GM12878 (cell line): Measurements from ENCODE around the gene CLCNKA.

Experiments
- EZH2 ChIP-seq: IDR thresholded peaks from 2 replicates; pipeline ENCODE4 v1.6.1; 2012; ENCODE audit warnings: low read depth, mild to moderate bottlenecking, control low read depth, inconsistent platforms, low read length, borderline replicate concordance; ENCODE audit not compliant: control insufficient read depth
- POLR2A ChIP-seq: IDR thresholded peaks from 2 replicates; pipeline ENCODE4 v1.6.1; 2011; ENCODE audit warnings: low read depth, mild to moderate bottlenecking, low read length
- SMC3 ChIP-seq: IDR thresholded peaks from 2 replicates; pipeline ENCODE4 v1.6.1; 2011; ENCODE audit warnings: low read length, improper control_type of control experiment, borderline replicate concordance
- ZSCAN29 ChIP-seq: fragments of 450-650 bp; IDR thresholded peaks from 2 replicates; pipeline ENCODE4 v1.6.1; 2017; ENCODE audit warnings: mild to moderate bottlenecking, moderate library complexity
- TF ChIP-seq, protein P1 (sequence below): IDR thresholded peaks from 2 replicates; pipeline ENCODE4 v1.6.1; 2011; ENCODE audit warnings: low read depth, mild to moderate bottlenecking, low read length, moderate library complexity, borderline replicate concordance; ENCODE audit errors: extremely low read depth
- TF ChIP-seq, protein P2 (sequence below): IDR thresholded peaks from 2 replicates; pipeline ENCODE4 v1.6.1; 2012; ENCODE audit warnings: mild to moderate bottlenecking, low read depth, low read length
- TF ChIP-seq, protein P3 (sequence below): IDR thresholded peaks from 2 replicates; pipeline ENCODE4 v1.6.1; 2012; ENCODE audit warnings: low read depth, low read length, improper control_type of control experiment
- TF ChIP-seq, protein P4 (sequence below), 3 experiments: IDR thresholded peaks in 2 of 3; conservative IDR thresholded peaks in 1 of 3; 2 replicates each; pipeline ENCODE4 v1.5.1; 2011; ENCODE audit warnings: low read depth in 3 of 3, low read length in 3 of 3, mild to moderate bottlenecking in 3 of 3, control low read depth in 2 of 3, moderate library complexity in 2 of 3, inconsistent platforms in 1 of 3, mixed read lengths in 1 of 3; ENCODE audit not compliant: control insufficient read depth in 2 of 3, insufficient read depth in 1 of 3; ENCODE audit errors: extremely low read depth in 1 of 3

DNA sequence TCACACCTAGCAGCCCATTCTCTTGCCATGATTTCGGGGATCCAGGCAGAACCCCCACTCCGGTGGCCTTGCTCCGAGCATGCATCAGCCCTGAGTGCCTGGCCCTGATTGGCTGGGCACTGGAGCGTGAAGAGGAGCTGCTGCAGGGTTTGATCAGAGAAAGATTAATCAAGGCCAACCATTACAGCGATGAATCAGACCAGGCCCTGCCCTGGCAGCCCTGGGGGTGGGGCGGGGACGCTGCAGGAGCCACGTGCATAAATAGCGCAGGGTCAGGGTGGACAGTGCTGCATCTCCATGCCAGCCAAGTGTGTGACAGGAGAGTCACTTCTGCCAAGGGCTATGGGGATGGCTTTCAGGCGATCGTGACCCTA, 55.0 kb downstream of the CLCNKA start:
- TF ChIP-seq, protein P1, sequence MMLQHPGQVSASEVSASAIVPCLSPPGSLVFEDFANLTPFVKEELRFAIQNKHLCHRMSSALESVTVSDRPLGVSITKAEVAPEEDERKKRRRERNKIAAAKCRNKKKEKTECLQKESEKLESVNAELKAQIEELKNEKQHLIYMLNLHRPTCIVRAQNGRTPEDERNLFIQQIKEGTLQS = no peak
- TF ChIP-seq, protein P2, sequence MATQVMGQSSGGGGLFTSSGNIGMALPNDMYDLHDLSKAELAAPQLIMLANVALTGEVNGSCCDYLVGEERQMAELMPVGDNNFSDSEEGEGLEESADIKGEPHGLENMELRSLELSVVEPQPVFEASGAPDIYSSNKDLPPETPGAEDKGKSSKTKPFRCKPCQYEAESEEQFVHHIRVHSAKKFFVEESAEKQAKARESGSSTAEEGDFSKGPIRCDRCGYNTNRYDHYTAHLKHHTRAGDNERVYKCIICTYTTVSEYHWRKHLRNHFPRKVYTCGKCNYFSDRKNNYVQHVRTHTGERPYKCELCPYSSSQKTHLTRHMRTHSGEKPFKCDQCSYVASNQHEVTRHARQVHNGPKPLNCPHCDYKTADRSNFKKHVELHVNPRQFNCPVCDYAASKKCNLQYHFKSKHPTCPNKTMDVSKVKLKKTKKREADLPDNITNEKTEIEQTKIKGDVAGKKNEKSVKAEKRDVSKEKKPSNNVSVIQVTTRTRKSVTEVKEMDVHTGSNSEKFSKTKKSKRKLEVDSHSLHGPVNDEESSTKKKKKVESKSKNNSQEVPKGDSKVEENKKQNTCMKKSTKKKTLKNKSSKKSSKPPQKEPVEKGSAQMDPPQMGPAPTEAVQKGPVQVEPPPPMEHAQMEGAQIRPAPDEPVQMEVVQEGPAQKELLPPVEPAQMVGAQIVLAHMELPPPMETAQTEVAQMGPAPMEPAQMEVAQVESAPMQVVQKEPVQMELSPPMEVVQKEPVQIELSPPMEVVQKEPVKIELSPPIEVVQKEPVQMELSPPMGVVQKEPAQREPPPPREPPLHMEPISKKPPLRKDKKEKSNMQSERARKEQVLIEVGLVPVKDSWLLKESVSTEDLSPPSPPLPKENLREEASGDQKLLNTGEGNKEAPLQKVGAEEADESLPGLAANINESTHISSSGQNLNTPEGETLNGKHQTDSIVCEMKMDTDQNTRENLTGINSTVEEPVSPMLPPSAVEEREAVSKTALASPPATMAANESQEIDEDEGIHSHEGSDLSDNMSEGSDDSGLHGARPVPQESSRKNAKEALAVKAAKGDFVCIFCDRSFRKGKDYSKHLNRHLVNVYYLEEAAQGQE = no peak
- no peak for TF ChIP-seq EZH2
- TF ChIP-seq, protein P3, sequence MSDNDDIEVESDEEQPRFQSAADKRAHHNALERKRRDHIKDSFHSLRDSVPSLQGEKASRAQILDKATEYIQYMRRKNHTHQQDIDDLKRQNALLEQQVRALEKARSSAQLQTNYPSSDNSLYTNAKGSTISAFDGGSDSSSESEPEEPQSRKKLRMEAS = no peak
- no peak for TF ChIP-seq SMC3
- TF ChIP-seq POLR2A = no peak
- no peak for TF ChIP-seq ZSCAN29
- TF ChIP-seq, protein P4, sequence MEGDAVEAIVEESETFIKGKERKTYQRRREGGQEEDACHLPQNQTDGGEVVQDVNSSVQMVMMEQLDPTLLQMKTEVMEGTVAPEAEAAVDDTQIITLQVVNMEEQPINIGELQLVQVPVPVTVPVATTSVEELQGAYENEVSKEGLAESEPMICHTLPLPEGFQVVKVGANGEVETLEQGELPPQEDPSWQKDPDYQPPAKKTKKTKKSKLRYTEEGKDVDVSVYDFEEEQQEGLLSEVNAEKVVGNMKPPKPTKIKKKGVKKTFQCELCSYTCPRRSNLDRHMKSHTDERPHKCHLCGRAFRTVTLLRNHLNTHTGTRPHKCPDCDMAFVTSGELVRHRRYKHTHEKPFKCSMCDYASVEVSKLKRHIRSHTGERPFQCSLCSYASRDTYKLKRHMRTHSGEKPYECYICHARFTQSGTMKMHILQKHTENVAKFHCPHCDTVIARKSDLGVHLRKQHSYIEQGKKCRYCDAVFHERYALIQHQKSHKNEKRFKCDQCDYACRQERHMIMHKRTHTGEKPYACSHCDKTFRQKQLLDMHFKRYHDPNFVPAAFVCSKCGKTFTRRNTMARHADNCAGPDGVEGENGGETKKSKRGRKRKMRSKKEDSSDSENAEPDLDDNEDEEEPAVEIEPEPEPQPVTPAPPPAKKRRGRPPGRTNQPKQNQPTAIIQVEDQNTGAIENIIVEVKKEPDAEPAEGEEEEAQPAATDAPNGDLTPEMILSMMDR (IDR thresholded peaks at IDR 0.05 in 2 of 3, conservative IDR thresholded peaks at IDR 0.05 in 1 of 3; ENCODE audit: control insufficient read depth in 2 of 3, extremely low read depth in 1 of 3, insufficient read depth in 1 of 3, low read depth in 3 of 3, low read length in 3 of 3) = no peak
